Hematopoietic multipotent progenitor cell treated with erythropoietin and hydrocortisone succinate and interleukin-3 and kit ligand, for 15 days (in vitro differentiated cells): ENCODE measurements around the gene CNNM1.

Experiments
- DNase-seq: peaks from one replicate; pipeline ENCODE4 v3.0.0-alpha.2; 2015; ENCODE audit warnings: low spot score

The CNNM1 gene

DNA sequence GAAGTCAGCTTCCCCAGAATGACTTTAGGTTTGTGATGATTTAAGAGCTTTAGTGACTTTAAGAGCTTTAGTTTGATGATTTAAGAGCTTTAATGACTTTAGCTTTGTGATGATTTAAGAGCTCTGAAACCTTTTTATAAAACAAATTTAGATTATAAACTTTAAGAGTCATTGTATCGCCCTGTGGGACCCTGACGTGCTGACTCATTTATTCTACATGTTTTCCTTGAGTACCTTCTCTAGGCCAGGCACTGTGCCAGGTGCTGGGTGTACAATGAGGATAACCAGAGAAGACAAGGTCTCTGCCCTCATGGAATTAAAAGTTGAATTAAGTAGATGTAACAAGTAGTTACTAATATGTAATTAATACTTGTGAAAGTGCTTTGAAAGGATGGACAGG lies 45.4 kb downstream of the CNNM1 start:
- no peak for DNase-seq

DNA sequence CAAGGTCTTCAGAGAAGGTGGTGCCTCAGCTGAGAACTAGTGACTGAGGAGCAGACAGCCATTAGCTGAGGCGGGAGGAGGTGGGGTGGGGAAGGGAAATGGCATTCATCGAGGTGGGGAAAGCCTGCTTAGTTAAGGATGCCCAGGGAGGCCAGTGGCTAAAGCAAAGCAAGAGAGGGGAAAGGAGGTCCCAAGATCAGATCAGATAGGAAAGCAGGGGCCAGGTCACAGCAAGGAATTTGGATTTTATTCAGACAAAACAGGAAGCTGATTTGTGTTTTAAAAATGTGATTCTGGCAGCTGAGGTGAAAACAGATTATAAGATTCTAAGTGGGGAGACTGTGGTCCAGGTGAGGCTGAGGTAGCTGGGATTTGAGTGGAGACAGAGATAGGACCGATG lies 45.8 kb downstream of the CNNM1 start:
- DNase-seq: no peak

DNA sequence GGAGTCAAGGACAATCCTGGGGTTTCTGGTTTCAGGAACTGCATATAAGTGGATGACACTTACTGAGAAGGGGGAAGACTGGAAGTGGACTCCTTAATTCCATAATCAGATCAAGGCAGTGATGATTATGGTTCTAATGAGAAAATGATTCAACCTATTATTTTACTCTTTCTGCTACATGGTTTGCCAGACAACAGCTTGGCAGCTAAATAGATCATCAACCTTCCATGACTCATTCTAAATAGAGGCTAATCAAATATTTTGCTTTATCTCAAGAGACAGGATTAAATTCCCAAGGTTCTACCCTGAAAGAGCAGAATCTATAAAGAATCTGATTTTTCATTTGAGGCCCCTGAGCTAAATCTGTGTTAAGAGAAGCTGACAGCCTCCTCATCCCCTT lies 46.3 kb downstream of the CNNM1 start:
- no peak for DNase-seq

DNA sequence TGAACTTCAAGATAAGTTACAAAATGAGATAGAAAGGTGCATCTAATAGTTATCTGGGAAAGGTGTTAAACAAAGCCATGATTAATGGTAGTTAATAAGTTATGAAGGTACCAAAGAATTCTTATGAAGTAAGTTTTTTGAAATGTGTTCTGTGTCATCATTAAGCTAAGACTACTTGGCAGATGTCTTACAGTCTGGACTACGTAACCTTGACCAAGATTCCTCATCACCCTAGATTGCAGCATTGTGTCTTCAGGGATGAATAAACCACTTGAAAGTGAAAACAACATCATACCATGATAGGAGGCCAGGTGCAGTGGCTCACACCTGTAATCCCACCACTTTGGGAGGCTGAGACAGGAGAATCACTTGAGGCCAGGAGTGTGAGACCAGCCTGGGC lies 53.0 kb downstream of the CNNM1 start:
- no peak for DNase-seq

DNA sequence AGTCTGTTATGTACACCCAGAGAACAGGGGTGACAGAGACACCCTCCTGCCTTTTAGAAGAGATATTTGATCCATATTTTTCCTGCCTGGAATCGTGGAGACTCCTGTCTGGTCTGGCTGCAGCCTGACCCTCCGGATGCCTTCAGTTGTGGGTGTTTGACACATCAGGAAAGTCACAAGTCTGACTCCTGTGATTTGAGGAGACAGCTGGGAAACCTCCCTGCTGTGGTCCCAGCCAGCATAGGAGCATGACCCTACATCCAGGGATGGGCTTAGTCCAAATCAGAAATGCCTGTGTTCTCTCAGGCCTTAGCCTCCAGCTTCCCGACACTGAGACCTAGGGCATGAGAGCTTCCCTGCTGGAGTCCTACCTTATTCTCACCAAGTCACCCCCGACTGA lies 57.9 kb downstream of the CNNM1 start:
- DNase-seq: no peak

DNA sequence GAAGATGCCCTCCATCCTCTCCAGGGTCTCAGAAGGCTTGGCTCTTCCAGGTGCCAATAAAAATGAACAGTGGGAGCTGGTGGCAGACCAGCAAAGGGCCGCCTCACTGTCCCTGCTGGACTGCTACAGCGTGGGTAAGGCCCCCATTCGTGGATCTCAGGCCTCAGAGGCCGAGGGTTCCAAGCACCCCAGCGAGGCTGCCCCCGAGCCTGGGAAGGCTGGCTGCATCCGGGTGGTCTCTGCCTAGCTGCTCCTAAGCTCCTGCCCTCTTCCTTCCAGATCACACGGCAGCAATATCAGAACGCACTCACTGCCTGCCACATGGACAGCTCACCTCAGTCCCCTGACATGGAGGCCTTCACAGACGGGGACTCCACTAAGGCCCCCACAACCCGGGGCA lies 58.4 kb downstream of the CNNM1 start:
- no peak for DNase-seq

DNA sequence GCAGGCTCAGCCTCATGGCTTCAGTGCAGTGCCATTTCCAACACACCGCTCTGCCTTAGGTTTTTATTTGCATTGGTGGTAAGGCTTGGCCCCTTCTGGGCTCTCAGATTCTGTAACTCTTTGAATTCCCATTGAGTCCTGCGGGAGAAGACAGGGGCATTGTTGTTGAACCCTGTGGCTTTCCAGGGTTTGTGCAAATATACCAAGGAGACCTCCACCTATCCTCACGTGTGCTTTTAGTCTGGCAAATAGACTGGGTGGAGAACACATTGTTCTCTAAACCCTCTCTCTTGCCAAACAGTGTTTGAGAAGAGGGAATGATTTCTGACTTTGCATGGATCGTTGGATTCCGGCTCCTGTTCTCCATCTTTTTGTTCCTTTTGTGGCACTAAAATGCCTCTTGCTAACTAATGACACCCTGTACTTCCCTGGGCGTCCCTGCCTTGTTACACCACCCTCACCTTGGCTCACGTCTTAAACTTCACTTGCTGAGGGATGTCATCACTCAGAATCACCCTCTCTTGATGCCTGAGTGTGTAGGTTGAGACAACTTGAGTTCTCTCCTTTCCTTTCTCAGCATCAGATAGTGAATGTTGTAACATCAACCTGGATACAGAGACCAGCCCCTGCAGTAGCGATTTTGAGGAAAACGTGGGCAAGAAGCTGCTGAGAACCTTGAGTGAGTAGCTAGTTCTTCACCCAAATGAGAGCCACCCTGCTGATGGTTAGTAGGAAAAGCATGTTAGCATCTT lies 60.7 kb downstream of the CNNM1 start:
- no peak for DNase-seq

DNA sequence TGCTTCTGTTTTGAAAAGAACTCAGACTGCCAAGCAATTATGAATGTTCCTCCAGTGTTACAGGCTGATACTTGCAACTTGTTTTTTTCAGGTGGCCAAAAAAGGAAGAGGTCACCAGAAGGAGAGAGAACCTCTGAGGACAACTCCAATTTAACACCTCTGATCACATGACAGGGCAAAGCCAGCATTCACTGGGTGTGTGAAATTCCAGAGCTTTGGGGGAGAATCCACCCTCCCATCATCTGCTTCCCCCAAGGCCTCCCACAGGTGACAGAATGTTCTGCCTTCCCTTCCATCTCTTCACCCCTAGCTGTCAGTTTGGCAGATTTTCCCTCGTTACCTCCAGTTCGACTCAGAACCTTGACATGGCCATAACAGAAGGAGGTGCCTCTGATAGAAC lies 62.2 kb downstream of the CNNM1 start:
- DNase-seq: no peak

DNA sequence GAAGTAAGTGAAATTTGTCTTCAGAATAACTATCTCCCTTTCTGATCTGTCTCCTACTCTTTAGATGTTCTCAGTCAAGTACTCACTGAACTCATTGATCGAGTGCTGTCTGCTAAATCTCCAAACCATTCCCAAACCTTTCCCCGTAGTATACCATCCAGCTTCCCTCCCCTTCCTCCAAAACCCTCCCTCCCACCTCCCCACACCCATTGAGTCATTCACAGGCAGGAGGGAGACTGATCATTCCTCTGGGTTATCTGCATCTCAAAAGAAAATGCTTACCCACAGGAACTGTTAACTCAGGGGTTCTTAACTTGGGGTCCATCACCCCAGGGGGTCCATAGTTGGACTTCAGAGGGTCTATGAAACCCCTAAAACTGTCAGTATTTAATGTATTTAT lies 63.9 kb downstream of the CNNM1 start:
- no peak for DNase-seq

DNA sequence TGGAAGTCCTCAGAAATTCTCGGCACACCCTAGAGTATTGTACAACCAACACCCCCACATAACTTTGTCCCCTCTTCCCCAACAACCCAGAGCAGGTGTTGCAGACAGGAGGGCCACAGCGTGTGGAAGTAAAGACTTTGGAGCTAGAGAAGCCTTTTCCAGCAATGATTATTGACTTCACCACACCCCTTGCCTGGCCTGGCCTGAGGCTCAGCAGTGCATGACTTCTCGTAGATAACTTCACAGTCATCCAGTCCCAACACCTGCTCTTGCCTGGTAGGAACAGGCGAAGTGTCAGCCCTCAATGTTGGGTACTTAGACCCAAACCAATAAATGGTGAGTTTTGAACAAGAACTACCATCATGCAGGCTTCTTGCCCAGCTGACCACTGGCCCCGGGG lies 64.5 kb downstream of the CNNM1 start:
- DNase-seq: no peak

DNA sequence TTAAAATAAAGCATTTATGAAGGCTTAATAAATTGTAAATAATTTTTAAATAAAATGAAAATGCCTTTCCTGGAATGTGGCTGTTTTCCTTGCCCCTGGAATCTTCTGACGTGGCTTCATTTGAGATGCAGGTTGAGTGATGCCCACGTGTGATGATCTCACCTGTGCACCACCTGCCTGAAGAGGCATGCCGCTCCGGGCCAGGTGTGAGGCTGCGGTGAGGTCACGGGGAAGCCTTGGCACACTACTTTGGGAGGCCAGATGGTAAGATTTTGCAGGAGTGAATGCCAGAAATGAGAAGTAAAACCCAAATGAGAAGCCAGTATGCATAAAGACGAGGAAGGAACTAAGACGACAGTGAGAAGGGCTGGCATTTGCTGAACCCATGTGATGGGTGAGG lies 65.1 kb downstream of the CNNM1 start:
- no peak for DNase-seq

DNA sequence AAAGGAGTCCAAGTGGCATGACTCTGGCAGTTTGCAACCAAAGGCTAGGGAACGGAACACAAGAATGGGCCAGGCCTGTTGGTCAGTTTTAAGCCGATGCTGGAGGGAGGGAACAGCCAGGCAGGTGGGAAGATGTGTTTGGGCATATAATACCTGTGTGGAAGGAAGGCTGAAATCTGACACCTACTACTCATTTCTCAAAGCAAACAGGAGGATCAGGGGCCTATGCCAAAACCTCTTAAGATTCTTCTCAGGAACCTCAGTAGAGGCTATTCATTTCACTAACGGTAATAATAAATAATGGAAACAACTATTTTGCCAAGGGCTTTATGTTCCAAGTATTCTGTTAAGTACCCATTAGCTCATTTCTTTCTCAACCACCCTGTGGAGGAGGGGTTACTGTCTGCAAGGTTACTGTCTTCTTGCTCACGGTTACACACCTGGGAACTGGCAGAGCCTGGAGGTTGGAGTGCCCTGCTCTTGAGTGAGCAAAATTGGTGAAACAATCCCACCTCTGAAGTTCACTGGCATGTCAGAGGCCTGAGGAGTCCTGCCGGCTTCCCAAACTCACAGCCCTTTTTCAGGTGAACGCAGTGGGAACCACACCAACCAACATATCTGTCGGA lies 65.7 kb downstream of the CNNM1 start:
- DNase-seq: no peak

DNA sequence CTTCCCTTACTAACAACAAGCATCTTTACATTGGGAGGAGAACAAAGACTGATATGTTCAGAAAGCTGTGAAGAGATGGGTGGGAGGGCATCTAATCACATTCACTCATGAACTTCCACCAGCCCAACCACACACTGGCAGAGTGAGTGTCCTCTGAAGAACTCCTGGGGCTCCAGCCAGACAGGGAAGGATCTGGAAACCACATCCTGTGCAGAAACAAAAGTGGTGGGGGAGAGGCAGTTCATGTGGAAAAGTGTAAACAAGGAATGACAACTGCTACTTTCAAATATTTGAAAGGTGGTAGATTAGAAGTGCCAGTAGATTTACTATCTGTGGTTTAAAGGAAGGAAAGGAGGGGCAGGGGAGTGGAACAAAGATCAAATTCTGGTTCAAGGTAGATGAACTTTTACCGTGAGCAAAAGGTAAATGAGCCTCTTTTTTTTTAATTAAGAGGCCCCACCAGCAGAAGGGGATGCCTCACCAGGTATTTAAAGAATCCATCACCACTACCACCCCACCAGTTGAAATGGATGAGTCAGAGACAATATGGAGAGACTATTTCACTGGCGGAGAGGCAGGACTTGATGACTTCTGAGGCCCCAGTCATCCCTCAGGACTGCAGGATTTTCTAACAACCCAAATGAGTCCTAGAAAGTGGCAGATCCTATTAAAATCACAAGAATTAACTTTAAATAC lies 66.7 kb downstream of the CNNM1 start:
- no peak for DNase-seq

DNA sequence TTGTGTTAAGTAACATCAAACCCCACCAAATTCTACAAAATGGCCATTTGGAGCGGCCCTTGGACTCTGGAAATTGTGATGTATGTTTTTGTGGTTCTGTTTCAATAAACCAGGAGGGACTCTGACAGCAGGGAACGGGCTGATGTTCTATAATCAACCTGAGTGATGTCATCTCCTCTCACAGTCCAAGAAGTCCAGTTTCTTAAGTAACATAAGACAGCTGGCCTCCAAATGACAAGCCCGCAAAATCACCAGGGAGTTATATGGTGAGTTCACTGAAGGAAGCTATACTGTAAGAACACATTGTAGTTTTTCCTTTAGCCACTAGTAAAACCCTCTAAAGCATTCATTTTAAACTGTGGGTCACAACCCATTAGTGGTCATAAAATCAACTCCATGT lies 67.3 kb downstream of the CNNM1 start:
- DNase-seq: no peak

DNA sequence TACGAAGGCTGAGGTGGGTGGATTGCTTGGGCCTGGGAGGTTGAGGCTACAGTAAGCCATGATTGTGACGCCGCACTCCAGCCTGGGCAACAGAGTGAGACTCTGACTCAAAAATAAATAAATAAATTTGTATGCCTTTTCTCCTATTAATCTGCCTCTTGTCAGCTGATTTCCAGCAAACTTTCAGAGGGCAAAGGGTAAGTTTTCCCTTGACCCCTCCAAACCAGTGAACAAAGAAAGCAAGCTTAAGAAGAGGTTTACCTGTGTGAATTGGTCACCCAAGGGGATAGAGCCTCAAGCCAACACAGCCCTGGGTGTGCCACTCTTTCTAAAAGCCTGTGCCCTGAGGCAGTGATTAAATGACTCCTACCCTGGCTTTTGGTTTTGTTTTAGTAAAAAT lies 70.5 kb downstream of the CNNM1 start:
- DNase-seq: no peak

DNA sequence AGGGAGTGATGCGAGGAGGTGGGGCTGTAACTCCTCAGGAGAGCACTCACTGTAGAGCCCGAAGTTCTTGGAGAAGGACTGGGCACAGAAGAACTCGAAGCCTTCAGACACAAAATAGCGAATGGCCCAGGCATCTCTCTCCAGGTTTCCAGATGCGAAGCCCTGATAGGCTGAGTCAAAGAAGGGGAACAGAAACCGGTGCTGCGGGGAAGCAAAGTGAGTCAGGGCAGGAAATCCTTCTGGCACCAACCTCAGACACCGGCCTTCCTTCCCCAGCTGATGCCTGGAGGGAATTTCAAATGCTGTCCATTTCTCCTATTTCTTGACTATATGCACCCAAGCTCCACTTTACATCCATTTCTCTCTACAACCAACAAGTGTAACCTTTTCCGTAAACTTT lies 74.5 kb downstream of the CNNM1 start:
- DNase-seq: no peak

DNA sequence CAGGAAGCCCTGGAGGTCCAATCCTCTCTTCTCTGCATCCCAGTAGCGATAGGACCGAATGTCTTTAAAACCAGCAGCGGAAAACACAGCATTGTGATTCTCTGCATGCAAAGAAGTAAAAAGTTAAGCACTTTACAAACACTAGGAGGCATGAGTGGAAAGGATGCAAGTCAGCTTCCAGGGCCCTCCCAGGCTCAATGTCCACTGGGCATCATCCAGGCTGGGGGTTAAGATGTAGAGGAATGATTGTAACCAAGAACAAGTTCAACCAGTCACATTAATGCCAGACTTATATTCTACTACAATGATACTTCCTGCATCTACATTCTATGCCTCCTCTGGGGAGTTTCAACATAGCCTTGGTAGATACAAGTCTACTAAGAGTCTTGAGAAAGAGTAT lies 77.0 kb downstream of the CNNM1 start:
- no peak for DNase-seq

DNA sequence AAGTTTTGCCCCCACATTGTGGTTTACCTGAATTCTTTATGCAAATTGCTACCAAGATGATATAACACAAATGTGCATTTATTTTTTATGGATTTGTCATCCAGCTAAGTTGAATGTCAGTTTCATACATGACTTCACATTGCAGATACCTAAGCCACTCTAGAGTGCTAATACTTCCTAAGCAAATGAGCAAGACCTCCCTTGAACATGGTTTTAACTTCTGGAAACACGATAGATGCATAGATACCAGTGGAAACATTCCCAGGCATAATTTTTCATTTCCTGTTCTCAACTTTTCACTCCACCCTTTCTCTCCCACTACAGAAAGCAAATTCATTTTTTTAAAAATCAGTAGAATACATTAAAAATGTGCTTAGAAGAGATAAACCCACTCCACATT lies 81.0 kb downstream of the CNNM1 start:
- no peak for DNase-seq

DNA sequence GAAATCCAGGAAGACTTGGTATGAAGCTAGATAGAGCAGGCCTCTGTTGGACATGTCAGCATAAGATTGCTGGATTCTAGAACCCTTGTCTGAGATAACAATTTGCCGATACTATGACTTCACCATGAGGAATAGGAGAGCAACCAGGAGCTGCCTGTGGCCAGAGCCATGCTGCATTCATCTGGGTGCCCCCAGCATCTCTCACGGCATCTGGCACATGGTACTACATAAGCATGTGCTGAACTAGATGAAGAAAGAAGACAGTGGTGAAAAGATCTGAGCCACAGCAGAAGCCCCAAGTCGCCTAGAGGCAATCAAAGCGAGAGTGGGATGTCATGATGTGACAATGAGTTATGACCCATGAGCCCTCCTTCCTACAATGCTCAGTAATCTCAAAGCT lies 81.7 kb downstream of the CNNM1 start:
- no peak for DNase-seq

DNA sequence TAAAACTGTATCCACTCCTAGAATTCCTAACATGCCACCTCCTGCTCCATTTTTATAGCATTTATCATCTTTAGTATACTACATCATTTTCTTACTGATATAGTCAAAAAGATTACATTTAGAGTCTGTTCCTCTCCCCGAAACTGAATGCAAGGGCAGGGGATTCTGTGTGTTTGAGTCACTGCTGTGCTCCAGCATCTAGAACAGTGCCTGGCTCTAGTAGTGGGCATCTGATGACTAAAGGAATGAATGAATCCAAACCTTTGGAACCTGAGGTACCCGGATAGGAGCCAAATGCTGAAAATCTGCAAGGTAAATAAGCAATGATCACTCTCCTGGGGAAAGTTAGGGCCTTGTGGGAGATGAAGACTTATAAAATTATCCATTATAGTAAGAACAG lies 82.4 kb downstream of the CNNM1 start:
- DNase-seq: no peak

DNA sequence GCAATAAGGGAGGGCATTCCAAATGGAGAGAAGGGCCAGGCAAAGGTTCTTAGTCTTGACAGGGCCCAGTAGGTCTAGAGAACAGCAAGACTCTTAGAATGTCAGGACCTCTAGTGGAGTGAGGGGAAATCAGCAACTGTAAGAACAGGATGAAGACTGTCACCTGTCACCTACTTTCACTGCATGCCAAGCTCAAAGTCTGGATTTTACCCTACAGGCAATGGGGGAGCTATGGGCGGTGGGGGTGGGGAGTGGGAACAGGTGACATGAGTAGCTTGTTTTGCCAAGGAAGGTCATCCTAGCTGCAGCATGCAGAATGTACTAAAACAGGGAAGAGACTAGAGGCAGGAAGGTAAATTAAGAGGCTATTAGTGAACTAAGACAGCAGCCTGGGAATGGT lies 82.9 kb downstream of the CNNM1 start:
- DNase-seq: no peak

DNA sequence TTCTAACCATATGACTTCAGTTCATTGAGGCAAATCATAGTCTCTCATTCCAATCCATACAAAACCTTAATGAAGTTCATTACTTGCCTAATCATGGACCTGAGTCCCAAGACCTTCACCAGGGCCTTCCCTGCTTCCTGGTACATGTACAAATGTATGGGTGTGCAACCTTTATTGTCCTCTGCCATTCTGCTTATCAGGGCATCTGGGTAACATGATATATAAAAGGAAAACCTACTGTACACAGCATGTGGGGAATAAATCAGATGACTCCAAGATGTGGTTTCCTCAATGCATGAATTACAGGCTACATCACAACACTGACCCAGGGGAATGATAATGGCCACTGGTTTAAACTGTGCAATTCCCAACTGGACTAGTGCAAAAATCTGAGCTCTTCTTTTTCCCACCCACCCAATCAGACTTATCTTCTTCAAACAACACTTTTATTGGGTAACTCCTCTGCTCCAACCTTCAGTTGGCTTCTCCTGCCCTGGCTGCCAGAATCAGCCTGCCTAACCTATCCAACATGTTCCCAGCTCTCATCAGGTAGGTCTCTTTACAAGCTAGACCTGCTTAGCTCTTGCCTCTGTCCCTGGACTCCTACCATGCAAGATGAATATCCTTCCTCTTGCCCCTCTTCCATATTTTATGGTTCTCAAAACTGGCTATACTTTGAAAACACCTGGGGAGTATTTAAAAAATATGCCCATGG lies 89.9 kb downstream of the CNNM1 start:
- no peak for DNase-seq

DNA sequence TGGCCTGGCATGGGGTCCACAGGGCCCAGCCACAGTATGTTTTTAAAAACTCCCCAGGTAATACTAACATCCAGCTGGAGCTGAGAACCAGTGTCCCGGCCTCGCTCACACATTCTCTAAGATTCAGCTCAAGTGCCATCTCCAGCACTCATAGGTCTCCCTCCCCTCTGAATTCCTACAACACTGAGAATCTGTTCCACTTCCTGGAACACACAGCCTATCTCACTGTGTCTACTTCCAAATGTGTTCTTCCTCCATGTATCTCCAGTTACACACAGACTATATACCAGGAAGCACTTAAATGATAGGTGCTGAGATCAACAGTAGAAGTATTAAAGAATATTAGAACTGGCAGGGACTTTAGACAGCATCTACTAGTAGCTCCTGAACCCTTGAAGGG lies 90.5 kb downstream of the CNNM1 start:
- no peak for DNase-seq
